H9 (cell line): Measurements from ENCODE around the gene SATB2. TPM values are rescaled to one million over a fixed set of nuclear protein-coding genes. Genes with fewer than 3 reads are reported as not detected.

Source experiments
- DNase-seq: peaks from one replicate; pipeline ENCODE4 v3.0.0-alpha.2; 2017
- H2AFZ ChIP-seq: one replicate; pipeline ENCODE4 v1.6.1; 2013; ENCODE audit warnings: mild to moderate bottlenecking, low read length, control low read depth, moderate library complexity
- H2AK5ac ChIP-seq: 2 replicates; pipeline ENCODE4 v1.6.1; 2013; ENCODE audit warnings: low read length, control low read depth, mixed read lengths; ENCODE audit not compliant: insufficient read length
- H2BK120ac ChIP-seq: one replicate; pipeline ENCODE4 v1.6.1; 2013; ENCODE audit warnings: low read depth, mild to moderate bottlenecking, low read length, control low read depth, inconsistent platforms; ENCODE audit not compliant: poor library complexity, severe bottlenecking
- H2BK12ac ChIP-seq: 2 replicates; pipeline ENCODE4 v1.6.1; 2013; ENCODE audit warnings: low read length, control low read depth, mixed read lengths, low read depth; ENCODE audit not compliant: insufficient read length
- H2BK15ac ChIP-seq: 2 replicates; pipeline ENCODE4 v1.6.1; 2013; ENCODE audit warnings: low read depth, low read length, control low read depth
- H2BK20ac ChIP-seq: one replicate; pipeline ENCODE4 v1.6.1; 2013; ENCODE audit warnings: low read depth, mild to moderate bottlenecking, low read length, control low read depth, inconsistent platforms; ENCODE audit not compliant: poor library complexity, severe bottlenecking
- H2BK5ac ChIP-seq: 2 replicates; pipeline ENCODE4 v1.6.1; 2013; ENCODE audit warnings: low read length, control low read depth, mixed read lengths; ENCODE audit not compliant: insufficient read length
- H3K14ac ChIP-seq: 2 replicates; pipeline ENCODE4 v1.6.1; 2013; ENCODE audit warnings: low read length, control low read depth; ENCODE audit not compliant: insufficient read depth
- H3K18ac ChIP-seq: 2 replicates; pipeline ENCODE4 v1.6.1; 2013; ENCODE audit warnings: low read depth, mild to moderate bottlenecking, mixed read lengths, low read length, control low read depth; ENCODE audit not compliant: insufficient read length
- H3K23ac ChIP-seq: 2 replicates; pipeline ENCODE4 v1.6.1; 2013; ENCODE audit warnings: low read length, control low read depth, mixed read lengths, low read depth; ENCODE audit not compliant: insufficient read length
- H3K23me2 ChIP-seq: 2 replicates; pipeline ENCODE4 v1.6.1; 2013; ENCODE audit warnings: low read depth, mild to moderate bottlenecking, mixed read lengths, low read length, control low read depth; ENCODE audit not compliant: insufficient read length, poor library complexity, severe bottlenecking
- H3K27ac ChIP-seq: 2 replicates; pipeline ENCODE4 v1.5.1; 2013; ENCODE audit warnings: low read length, control low read depth, mixed read lengths, low read depth; ENCODE audit not compliant: insufficient read length
- H3K27me3 ChIP-seq: 2 replicates; pipeline ENCODE4 v1.6.1; 2013; ENCODE audit warnings: low read length, control low read depth, inconsistent platforms; ENCODE audit not compliant: insufficient read depth
- H3K4ac ChIP-seq: 2 replicates; pipeline ENCODE4 v1.6.1; 2013; ENCODE audit warnings: low read depth, mild to moderate bottlenecking, control low read depth, inconsistent platforms, low read length, moderate library complexity
- H3K4me1 ChIP-seq: 2 replicates; pipeline ENCODE4 v1.6.1; 2013; ENCODE audit warnings: low read length, control low read depth, inconsistent platforms; ENCODE audit not compliant: insufficient read depth
- H3K4me2 ChIP-seq: 2 replicates; pipeline ENCODE4 v1.6.1; 2013; ENCODE audit warnings: low read length, control low read depth, mixed read lengths; ENCODE audit not compliant: insufficient read length, insufficient read depth
- H3K56ac ChIP-seq: 2 replicates; pipeline ENCODE4 v1.6.1; 2013; ENCODE audit warnings: low read depth, mild to moderate bottlenecking, mixed read lengths, low read length, control low read depth; ENCODE audit not compliant: insufficient read length
- H3K79me1 ChIP-seq: 2 replicates; pipeline ENCODE4 v1.6.1; 2013; ENCODE audit warnings: low read depth, mild to moderate bottlenecking, moderate library complexity, low read length, control low read depth, inconsistent platforms; ENCODE audit not compliant: insufficient read depth, poor library complexity, severe bottlenecking
- H3K79me2 ChIP-seq: 2 replicates; pipeline ENCODE4 v1.6.1; 2013; ENCODE audit warnings: low read length, control low read depth, inconsistent platforms; ENCODE audit not compliant: insufficient read depth
- H3K9ac ChIP-seq: 2 replicates; pipeline ENCODE4 v1.6.1; 2013; ENCODE audit warnings: low read length, control low read depth, mixed read lengths; ENCODE audit not compliant: insufficient read length; ENCODE audit errors: extremely low read depth
- H3K9me3 ChIP-seq: one replicate; pipeline ENCODE4 v1.6.1; 2013; ENCODE audit warnings: low read depth, low read length, inconsistent platforms; ENCODE audit not compliant: control insufficient read depth
- H3T11ph ChIP-seq: one replicate; pipeline ENCODE4 v1.6.1; 2013; ENCODE audit warnings: mild to moderate bottlenecking, low read length, control low read depth, inconsistent platforms
- H4K20me1 ChIP-seq: one replicate; pipeline ENCODE4 v1.6.1; 2013; ENCODE audit not compliant: control insufficient read depth, insufficient read length, insufficient read depth
- H4K5ac ChIP-seq: 2 replicates; pipeline ENCODE4 v1.6.1; 2013; ENCODE audit warnings: low read depth, mild to moderate bottlenecking, mixed read lengths, low read length, control low read depth; ENCODE audit not compliant: insufficient read length
- H4K8ac ChIP-seq: replicated peaks from 2 replicates; pipeline ENCODE4 v1.6.1; 2013; ENCODE audit warnings: low read length, control low read depth, mixed read lengths, low read depth; ENCODE audit not compliant: insufficient read length
- H4K91ac ChIP-seq: 2 replicates; pipeline ENCODE4 v1.6.1; 2013; ENCODE audit warnings: low read depth, mild to moderate bottlenecking, moderate library complexity, mixed read lengths, low read length, control low read depth; ENCODE audit not compliant: insufficient read length
- H3K27ac Mint-ChIP-seq, 3 experiments: 2 replicates in 2 of 3; 3 replicates in 1 of 3; pipeline ENCODE4 v1.8.0; 2020 to 2021; ENCODE audit warnings: mixed read lengths in 3 of 3, mild to moderate bottlenecking in 1 of 3, moderate library complexity in 1 of 3
- H3K27me3 Mint-ChIP-seq: 2 replicates; pipeline ENCODE4 v1.8.0; 2021; ENCODE audit warnings: low read depth, mild to moderate bottlenecking, moderate library complexity, mixed read lengths
- H3K36me3 Mint-ChIP-seq, 3 experiments: 2 replicates in 2 of 3; 3 replicates in 1 of 3; pipeline ENCODE4 v1.8.0; 2020 to 2021; ENCODE audit warnings: low read depth in 3 of 3, mixed read lengths in 3 of 3; ENCODE audit not compliant: insufficient read depth in 1 of 3
- H3K4me1 Mint-ChIP-seq, 2 experiments: 2 replicates each; pipeline ENCODE4 v1.8.0; 2020; ENCODE audit warnings: mixed read lengths in 2 of 2
- H3K4me3 Mint-ChIP-seq, 2 experiments: 2 replicates in 1 of 2; 3 replicates in 1 of 2; pipeline ENCODE4 v1.8.0; 2020 to 2021; ENCODE audit warnings: mild to moderate bottlenecking in 2 of 2, mixed read lengths in 2 of 2, moderate library complexity in 1 of 2
- H3K9me3 Mint-ChIP-seq, 2 experiments: 2 replicates in 1 of 2; 3 replicates in 1 of 2; pipeline ENCODE4 v1.8.0; 2020; ENCODE audit warnings: mild to moderate bottlenecking in 2 of 2, mixed read lengths in 2 of 2, moderate library complexity in 1 of 2
- WGBS: extraction: QIAGEN DNeasy Blood & Tissue Kit; methylation state at CpG from one replicate; pipeline ENCODE4 v1.1.7; 2013; ENCODE audit warnings: missing lambda C conversion rate, low lambda C conversion rate, mixed read lengths; ENCODE audit not compliant: insufficient read length; ENCODE audit errors: extremely low coverage; 5-methylcytosine and 5-hydroxymethylcytosine counted together
- total RNA-seq: library from RNA; stranded (reverse); gene quantifications from 2 replicates; pipeline ENCODE4 v1.2.1, GENCODE V29; 2021
- TF ChIP-seq, protein P1 (sequence below): fragments of 200-600 bp; sonication (generic); conservative IDR thresholded peaks from 3 replicates; pipeline ENCODE4 v1.8.0; 2021; ENCODE audit warnings: antibody characterized with exemption, mild to moderate bottlenecking

Gene SATB2
- total RNA-seq, 1 experiment from 2014 or later, result 23.8 TPM

GRCh38 chr2:199449455-199449854, 8.3 kb downstream of the SATB2 start:
- no peak overlapping the region for H3T11ph ChIP-seq
- H3K27me3 ChIP-seq, result no peaks in the 10 kb centered on the region
- no peaks in the 10 kb centered on the region for H3K36me3 Mint-ChIP-seq
- H3K14ac ChIP-seq, result no peak overlapping the region
- no peak overlapping the region for H2BK20ac ChIP-seq
- H4K91ac ChIP-seq, result no peak overlapping the region
- peaks cover 6 to 29% of the 10 kb centered on the region in 2 experiments; a peak in 3 of 4 replicates for H3K4me1 Mint-ChIP-seq
- H3K4me1 ChIP-seq, result no peaks in the 10 kb centered on the region
- no peaks in the 10 kb centered on the region for H3K9me3 Mint-ChIP-seq
- H4K20me1 ChIP-seq, result no peaks in the 10 kb centered on the region
- no peak overlapping the region for H4K5ac ChIP-seq
- H2BK12ac ChIP-seq, result no peak overlapping the region
- no peaks in the 10 kb centered on the region for H3K23me2 ChIP-seq
- H3K9me3 ChIP-seq, result no peaks in the 10 kb centered on the region
- H3K79me2 ChIP-seq, result no peaks in the 10 kb centered on the region
- no CpG with 5 or more reads among the region's 1 CpG for WGBS
- H3K4ac ChIP-seq, result no peak overlapping the region
- no peak overlapping the region for H2AK5ac ChIP-seq
- no peak overlapping the region for H2BK120ac ChIP-seq
- no peak overlapping the region for H3K56ac ChIP-seq
- H3K79me1 ChIP-seq, result no peaks in the 10 kb centered on the region
- H3K9ac ChIP-seq, result no peak overlapping the region
- no peak overlapping the region for H3K27ac Mint-ChIP-seq
- no peak overlapping the region for H3K4me2 ChIP-seq
- H4K8ac ChIP-seq, result no peak overlapping the region
- no peaks in the 10 kb centered on the region for H3K27me3 Mint-ChIP-seq
- TF ChIP-seq, protein P1, sequence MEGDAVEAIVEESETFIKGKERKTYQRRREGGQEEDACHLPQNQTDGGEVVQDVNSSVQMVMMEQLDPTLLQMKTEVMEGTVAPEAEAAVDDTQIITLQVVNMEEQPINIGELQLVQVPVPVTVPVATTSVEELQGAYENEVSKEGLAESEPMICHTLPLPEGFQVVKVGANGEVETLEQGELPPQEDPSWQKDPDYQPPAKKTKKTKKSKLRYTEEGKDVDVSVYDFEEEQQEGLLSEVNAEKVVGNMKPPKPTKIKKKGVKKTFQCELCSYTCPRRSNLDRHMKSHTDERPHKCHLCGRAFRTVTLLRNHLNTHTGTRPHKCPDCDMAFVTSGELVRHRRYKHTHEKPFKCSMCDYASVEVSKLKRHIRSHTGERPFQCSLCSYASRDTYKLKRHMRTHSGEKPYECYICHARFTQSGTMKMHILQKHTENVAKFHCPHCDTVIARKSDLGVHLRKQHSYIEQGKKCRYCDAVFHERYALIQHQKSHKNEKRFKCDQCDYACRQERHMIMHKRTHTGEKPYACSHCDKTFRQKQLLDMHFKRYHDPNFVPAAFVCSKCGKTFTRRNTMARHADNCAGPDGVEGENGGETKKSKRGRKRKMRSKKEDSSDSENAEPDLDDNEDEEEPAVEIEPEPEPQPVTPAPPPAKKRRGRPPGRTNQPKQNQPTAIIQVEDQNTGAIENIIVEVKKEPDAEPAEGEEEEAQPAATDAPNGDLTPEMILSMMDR, result no peak
- H3K18ac ChIP-seq, result no peak overlapping the region
- DNase-seq, result no peak
- H2BK5ac ChIP-seq, result no peak overlapping the region
- H2AFZ ChIP-seq, result no peak overlapping the region
- no peak overlapping the region for H2BK15ac ChIP-seq
- H3K4me3 Mint-ChIP-seq, result no peak overlapping the region
- H3K23ac ChIP-seq, result no peak overlapping the region
- no peak overlapping the region for H3K27ac ChIP-seq
